Fibroblast of upper back skin (primary cell): ENCODE data around the gene EEPD1.

Experiments used
- DNase-seq: peaks from one replicate; pipeline ENCODE4 v3.0.0-alpha.2; 2013

Gene EEPD1

DNA sequence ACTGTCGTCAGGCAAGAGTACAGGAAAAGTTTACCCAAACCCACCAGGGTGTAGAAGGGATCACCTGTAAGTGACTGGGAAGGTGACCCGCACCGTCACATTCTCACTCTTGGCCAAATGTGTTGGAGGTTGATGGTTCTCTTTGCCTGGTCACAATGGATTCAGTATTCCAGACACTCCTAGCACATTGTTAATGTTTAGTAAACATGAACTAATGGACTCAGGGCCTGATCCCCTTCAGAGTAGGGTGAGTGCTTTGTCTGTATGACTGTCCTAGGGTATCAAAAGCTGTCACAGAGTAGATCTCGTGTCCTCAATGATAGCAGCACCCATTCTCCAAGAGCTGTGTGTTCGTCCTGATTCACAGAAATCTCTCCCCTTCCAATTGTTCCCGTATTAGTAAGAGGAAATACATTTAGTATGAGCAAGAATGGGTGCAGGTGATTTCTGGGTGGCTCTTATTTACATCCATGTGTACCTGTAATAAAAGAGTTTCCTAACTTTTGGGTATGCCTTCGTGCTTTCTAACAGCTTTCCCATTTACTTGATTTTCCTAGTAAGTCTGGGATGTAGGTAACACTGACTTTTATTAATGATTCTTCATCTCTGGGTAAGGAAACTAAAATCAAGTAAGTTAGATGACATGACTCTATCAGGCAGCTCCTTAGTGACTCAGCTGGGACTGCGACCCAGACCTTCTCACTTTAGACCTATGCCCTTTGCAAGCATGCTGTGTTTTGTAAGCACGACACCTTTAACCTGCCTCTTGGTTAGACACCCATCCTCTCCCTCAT is 4.7 kb downstream of the EEPD1 start:
- no peak for DNase-seq

DNA sequence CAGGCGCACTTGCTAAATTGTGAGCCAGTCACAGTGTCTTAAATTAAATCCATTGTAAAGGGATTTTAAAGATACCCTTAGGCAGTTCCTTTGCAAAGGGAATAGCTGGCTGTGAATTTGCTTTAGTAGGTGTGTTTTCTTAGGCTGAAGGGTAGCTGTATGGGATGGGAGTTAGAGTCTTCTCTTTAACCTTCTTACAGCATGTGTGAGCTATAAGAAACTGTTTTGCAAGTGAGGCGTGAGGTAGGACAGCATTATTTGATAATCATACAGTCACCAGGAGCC is 5.2 kb downstream of the EEPD1 start:
- DNase-seq, result no peak

DNA sequence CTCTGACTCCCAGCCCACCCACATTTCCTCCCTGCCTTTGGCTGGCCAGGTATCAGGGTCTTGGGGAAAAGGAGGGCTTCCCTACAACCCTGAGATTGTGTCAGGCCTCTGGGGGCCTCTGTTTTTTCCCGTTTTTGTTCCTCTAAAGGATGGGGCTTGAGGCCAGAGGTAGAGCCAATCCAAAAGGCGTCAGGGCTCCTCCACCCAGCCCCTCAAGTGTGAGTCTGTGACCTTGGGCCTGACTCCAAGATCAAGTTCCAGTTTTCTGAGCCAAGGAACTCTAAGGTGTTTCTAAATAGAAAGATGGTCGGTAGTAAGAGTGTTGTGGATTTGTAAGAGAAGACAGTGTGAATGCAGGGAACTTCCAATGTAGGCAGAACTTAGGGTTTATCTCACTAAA is 6.6 kb downstream of the EEPD1 start:
- no peak for DNase-seq

DNA sequence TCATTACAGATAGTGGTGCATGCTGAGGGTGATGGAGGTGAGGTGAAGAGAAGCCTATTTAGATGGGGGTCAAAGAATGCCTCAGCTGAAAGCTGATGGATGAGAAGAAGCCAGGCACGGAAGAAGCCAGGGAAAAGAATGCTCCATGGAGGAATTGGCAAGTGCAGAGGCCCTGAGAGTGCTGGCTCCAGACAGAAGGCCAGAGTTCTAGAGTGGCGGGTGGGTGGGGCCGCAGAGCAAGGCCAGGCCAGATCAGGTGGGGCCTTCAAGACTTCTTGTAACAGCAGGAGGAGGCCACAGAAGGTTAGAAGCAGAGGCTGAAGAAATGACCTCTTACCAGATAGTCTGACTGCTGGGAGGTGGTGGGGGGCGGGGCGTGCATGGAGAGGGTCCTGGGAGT is 7.3 kb downstream of the EEPD1 start:
- DNase-seq, result no peak

DNA sequence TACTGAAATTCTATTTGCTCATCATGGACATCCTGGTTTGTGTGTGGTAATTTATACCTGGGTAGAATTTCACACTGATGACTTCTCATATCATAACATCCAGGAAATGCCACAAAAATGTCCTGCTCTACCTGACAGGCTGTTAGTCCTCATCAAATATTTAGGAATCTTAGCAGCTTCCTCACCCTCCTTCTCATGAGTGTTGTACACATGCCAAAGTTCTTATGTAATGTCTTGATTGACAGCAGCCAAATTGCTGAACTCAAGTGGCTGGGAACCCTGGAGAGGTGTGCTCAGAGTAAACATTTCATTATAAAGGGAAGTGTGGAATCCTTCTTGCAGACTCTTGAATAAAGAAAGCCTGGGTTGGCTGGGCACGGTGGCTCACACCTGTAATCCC is 8.9 kb downstream of the EEPD1 start:
- DNase-seq, result peak; percentile 29

DNA sequence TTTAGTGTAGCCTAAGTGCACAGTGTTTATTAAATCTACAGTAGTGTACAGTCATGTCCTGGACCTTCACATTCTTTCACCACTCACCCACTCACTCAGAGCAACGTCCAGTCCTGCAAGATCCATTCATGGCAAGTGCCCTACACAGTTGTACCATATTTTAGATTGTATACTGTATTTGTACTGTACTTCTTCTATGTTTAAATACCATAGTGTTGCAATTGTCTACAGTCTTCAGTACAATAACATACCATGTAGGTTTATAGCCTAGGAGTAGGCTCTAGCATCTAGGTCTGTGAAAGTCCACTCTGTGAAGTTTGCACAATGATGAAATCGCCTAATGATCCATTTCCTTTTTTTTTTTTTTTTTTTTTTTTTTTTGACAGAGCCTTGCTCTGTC is 12.0 kb downstream of the EEPD1 start:
- DNase-seq, result no peak

DNA sequence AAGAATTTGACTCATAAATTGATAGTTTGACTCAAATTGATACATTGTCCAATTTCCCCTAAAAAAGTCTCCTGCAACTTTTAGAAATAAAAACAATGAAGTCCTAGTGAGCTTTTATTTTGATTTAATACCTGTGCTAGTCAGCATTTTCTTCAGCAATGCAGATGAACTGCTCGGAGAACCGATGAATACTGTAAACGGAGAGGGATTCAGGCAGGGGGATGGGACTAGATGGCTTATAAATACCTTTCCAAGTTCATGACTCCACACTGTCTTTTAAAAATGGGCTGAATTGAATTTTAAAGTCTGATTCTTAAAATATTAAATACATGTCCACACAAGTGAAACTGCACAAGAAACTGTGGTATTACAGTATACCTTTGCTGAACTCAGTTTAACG is 12.7 kb downstream of the EEPD1 start:
- no peak for DNase-seq

DNA sequence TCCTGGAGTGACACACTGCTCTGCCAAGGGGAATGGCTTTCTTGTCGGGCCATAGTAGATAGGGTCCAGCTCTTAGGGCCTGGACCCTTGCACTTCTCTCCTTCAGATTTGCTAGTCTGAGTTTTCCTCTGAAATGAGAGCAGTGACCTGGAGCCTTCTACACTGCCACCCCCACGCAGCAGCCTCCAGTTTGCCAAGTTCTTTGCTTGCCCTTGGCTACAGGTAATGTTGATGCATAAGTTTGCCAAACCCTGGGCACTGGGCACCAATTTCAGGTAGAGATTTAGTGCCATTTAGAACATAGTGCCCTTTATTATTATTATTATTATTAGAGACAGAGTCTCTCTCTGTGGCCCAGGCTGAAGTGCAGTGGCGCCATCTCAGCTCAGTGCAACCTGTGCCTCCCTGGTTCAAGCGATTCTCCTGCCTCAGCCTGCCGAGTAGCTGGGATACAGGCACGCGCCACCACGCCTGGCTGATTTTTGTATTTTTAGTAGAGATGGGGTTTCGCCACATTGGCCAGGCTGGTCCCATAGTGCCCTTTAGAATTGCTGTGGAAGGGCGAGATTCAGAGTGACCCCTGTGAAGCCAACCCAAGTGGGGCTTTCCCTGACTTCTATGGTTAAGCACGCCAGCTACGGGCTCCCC is 14.5 kb downstream of the EEPD1 start:
- no peak for DNase-seq

DNA sequence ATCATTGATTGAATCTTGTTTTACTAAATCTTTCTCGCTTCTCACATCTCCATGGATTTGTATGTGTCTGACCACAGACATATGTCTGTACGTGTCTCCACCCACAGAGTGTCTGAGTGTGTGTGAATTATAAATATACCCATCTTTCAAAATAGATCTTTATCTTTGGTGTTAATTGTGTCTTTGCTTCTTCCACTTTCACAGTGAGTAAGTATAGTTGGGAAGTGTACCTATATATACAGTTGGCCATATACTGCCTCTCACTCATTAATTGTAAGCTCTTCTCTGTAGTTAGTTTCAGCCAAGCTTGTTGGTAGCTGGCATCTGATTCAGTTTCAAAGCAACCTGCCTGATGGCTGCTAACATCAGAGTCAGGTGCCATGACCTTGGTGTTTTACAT is 18.4 kb downstream of the EEPD1 start:
- no peak for DNase-seq

DNA sequence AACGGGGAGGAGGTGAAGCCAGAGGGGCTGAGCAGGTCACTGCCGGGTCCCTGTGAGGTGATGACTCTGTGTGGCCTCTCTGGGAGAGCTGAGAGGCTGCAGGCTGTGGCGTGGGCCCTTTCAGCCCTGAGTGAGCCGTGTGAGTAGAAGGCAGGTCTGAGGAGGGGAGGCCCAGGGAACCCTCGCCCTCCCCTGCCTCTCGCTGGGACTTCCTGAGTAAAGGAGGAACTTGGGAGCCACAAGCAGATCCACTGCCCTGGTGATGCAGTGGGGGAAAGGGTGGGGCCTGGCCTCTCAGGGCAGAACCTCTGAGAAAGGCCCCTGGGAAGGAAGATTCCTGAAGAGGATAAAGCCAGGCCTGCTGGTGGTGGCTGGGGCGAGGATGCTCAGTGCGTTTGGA is 22.8 kb downstream of the EEPD1 start:
- no peak for DNase-seq

DNA sequence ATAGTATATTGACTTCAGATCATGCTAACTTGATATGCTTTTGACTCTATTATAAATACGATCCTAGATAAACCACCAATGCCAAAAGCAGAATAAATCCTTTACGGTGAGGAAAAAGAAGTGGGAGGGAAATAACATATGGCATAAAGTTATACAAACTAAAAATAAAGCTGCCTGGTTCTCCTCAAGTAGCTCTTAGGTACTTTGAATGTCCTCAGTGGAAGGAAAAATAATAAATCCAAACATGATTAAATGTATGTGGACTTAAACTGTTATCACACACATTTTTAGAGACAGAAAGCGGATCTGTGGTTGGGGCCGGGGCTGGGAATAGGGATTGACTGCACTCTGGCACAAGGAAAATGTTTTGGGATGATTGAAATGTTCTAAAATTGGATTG is 23.6 kb downstream of the EEPD1 start:
- DNase-seq, result no peak

DNA sequence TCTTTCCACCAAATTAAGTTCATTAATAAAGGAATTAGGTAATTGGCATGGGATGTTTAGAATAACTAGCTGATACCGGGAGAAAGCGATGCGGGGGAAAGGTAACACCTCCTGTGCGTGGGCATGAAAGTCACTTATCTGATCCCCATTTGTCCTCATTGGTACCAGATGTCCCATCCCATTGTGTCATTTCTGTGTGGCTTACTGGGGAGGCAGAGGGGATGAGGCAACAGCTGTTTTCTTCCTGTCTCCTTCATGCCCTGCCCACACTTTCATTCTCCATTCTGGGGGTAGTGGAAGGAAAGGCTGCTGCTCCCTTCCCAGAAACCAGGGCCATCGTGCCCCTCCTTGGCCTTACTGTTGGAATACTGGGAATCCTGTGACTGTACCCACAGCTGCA is 27.1 kb downstream of the EEPD1 start:
- no peak for DNase-seq

DNA sequence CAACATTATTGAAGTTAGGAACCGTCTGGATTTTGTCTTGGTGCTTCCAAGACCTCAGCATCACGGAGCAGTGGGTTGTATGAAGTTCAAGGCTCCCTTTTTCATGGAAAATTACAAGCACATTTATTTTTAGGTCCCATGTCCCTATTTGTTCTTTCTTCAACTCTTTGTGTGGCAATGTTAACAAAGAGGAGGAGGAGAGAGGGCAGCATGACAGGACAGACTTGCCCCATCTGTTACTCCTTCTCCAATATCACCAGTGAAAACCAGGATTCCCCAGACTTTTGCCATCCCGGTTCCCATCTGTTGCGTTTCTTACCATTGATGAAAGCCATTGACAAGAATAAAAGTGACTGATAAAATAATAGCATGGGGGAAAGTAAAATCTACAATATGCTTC is 28.6 kb downstream of the EEPD1 start:
- DNase-seq, result no peak

DNA sequence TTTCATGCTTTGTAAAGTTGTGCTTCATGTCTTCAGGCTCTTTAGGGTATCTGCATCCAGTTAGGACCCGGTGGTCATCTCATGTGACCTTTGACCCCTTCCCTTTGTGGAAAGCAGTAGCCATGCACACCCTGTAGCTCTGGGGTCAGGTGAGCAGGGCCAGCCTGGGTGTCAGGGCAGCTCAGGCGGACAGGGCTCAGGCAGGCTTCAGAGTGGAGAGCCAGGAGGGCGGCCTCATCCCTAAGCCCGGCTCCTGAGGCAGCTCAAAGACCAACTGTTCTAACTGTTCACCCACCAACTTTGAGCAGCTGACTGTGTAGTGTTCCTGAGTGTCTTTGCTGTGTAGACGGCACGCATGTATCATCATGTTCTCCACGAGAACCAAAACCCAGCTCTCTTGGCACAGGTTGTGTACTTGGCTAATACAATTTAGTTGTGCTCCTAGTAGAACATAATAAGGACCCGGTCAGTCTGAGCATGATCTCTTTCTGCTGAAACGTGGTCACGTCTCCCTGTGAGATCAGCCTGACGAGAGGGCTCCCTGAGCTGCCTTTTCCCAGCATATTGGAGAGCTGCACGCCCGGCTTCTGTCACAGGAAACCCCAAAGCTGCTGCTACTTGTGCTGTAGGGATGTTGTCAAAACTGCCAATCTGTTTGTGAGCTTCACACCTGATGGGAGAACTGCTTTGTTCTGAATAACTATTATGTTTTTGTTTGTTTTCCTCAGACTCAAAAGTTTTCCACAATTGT is 30.0 kb downstream of the EEPD1 start:
- no peak for DNase-seq

DNA sequence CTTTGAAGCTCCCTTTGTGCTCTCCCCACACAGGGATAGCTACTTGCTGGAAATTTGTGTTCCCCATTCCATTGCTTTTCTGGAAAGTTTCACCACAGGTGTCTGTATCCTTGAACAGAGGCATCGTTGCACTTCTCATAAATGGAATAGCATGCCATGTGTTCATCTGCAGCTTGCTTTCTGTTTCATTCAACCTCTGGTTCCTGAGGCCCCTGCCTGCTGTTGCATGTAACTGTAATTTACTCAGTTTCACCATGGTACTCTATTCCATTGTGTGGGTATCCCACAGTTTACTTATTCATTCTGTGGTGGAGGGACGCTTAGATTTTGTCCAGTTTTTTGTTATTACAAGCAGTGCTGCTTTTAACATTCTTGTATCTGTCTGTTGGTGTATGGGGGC is 32.0 kb downstream of the EEPD1 start:
- no peak for DNase-seq

DNA sequence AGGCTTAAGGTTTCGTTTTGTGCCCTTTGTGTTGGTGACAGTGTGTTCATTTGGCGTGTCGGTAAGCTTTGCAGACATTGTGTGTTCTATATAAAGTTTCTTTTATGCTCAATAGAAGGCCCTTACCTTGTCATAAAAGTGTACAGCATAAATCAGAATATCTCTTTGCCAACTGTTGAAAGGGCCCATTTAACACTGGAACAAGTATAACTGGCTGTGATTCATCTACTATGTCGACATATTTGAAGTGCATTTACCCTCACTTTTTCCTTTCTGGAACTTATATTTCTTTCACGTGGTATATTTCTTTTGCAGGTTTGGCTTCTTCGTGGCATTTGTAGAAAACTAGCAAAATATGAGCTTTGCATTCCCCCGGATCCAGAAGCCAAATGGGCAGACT is 32.7 kb downstream of the EEPD1 start:
- DNase-seq, result peak; percentile 37

DNA sequence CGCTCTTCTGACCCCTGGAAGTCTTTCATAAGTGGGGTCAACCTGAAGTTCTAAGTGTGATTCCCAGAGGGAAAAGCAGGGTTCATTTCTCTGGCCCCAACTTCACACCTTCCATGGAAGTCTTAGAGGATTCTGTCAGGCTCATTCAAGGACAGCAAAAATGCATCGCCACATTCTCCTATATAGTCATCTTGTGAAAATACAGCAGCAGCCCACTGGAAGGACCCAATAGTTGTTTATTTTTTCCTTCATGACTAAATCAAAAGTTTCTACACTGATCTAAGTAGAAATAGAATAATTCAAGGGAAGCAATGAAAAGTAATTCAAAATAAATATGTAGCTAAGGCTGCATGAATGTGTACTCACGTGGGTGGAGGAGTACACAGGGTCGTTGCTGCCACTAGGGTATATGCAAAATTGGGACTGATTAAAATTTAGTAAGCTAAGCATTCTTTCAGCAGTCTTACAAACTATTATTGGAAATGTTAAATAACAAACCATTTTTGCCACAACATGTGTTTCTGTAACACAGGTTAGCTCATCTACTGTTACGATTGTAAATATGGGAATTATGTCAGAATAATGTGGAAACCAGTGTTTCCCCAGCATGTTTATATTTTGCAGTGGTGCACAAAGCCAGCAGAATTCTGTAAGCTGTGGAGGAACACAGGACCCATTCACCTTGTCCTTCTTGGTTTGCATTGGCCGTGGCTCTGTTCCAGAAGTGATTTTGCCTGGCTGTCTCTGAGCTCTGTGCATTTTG is 33.5 kb downstream of the EEPD1 start:
- no peak for DNase-seq

DNA sequence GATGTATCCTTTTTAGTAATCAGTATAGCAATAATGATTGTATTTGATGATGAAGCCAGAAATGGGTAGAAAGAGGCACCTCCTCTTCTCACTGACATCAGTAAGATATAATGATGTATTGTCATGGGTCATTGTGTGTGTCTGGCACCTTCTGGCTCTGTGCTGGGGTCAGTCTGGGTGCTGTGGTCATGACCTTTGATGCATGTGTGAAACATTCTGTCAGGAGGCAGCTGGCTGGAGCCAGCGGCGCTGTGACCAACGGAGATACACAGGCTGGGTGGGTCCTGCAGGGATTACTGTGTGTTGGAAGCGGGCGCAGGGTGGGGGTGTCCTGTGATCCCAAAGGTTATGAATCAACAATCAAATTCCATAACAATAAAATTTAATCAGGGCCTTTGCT is 35.2 kb downstream of the EEPD1 start:
- no peak for DNase-seq

DNA sequence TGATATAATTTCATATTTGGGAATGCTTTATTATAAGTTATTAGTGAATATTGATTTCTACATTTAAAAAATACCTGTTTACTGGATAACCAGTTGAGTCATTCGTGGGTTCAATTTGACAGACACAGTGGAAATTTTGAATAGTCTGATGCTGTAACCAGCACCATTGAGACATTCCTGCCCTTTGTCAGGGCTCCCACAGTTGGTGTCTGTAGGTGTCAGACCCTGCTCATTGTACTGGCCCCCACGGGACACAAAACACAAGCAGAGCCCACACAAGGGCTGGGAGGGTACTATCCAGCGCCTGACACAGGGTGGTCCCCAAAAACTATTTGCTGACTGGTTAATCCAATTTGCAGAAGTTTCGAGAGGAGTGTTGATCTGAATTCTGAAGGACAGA is 35.9 kb downstream of the EEPD1 start:
- DNase-seq, result no peak

DNA sequence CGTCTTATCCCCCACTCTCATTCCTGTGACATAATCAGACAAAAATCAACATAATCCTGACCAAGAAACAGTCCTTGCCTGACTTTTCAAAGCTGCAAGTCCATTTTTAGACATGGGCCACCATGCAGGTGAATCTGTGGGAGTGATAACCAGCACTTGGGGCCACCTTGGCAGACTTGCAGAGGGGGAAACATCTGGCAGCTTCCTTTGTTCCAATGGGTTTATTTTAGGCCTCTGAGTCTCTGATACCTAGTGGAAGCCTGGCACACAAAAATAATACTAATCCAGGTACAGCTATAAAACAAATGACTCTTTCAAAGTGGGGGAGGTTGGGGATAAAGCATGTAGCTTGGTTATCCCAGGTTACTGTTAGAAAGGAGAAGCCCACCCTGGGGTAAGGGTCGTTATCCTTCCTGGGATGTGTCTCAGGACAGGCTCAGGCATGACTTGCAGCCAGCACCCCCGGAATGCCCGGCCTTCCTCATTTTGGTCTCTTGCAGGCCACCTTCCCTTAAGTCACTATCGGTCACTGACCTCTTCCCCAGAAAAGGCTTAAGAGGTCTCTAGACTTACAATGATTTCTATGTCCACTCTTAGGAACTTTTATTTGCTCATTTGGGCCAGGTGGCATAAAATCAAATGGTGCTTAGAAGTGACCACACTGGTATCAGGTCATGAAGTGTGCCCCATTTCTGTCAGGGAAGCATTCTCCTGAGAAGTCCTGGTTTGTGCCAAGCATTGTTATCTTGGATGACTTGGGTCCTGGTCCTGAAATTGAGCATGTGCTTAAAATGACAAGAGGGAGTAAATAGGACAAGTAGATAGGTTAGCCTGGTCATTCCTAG is 37.6 kb downstream of the EEPD1 start:
- no peak for DNase-seq

DNA sequence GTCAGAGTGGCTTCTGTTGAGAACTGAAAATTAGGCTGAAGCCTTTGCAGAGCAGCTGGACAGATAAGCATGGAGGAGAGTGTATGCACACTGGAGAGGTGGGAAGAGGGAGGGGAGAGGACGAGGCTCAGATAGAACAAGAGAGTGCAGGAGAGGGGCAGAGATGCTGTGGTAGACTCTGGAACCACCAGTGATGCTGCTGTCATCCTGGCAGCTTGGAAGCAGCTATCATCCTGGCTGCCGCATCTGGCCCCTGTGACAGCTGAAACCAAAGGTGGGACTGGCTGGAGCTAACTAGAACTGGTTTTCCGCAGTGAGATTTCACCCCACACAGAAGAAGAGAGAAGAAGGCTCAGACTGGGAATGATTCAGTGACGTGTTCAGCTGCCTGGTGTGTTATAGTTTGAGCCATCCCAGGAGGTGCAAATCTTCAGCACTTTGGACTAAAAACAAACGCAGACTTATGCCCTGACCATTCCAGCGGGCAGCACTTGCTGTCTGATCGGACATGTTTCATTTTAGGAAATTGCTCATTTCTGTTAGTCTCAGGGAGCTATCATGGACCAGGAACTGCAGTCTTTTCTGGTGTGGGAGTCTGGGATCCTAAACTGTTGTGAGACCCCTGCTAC is 38.4 kb downstream of the EEPD1 start:
- DNase-seq, result no peak
